Heart left ventricle (tissue), 16 donors: ENCODE data around the gene MEF2A. TPM values are rescaled to one million over a fixed set of nuclear protein-coding genes. Genes with fewer than 3 reads are reported as not detected.
A peak's percentile ranks its signal among the peaks of the same experiment; 100 is the strongest.

Experiments used
- ATAC-seq, 4 donors: fragments of 200-7000 bp; cut with Tn5 transposase; one replicate each; pipeline ENCODE4 v1.9.1; 2020 to 2022; ENCODE audit warnings: moderate library complexity in 4 of 4, mild to moderate bottlenecking in 3 of 4, moderate number of reproducible peaks in 1 of 4
- DNase-seq, 5 donors: peaks; one replicate each; pipeline ENCODE4 v3.0.0-alpha.2; 2020
- H3K27ac ChIP-seq, 12 donors: fragments of 200-600 bp; sonication (generic) in 4 of 12; one replicate each; pipeline versions ENCODE4 v1.5.0 to v1.8.0; 2016 to 2022; ENCODE audit warnings: mild to moderate bottlenecking in 2 of 12
- H3K27me3 ChIP-seq, 9 donors: fragments of 200-600 bp; sonication (generic) in 2 of 9; one replicate each; pipeline versions ENCODE4 v1.5.1 to v1.8.0; 2016 to 2022; ENCODE audit warnings: mild to moderate bottlenecking in 3 of 9
- H3K36me3 ChIP-seq, 9 donors: fragments of 200-600 bp; sonication (generic) in 2 of 9; one replicate each; pipeline versions ENCODE4 v1.5.0 to v1.8.0; 2018 to 2022; ENCODE audit warnings: mild to moderate bottlenecking in 2 of 9
- H3K4me1 ChIP-seq, 12 donors: fragments of 200-600 bp; sonication (generic) in 4 of 12; one replicate each; pipeline versions ENCODE4 v1.5.0 to v1.8.0; 2016 to 2022; ENCODE audit warnings: mild to moderate bottlenecking in 3 of 12
- H3K4me3 ChIP-seq, 12 donors: fragments of 200-600 bp; sonication (generic) in 4 of 12; one replicate each; pipeline versions ENCODE4 v1.5.0 to v1.8.0; 2017 to 2022; ENCODE audit warnings: mild to moderate bottlenecking in 9 of 12, moderate library complexity in 4 of 12
- H3K9me3 ChIP-seq, 12 donors: fragments of 200-600 bp; sonication (generic) in 4 of 12; one replicate each; pipeline versions ENCODE4 v1.5.0 to v1.8.0; 2016 to 2022; ENCODE audit warnings: mild to moderate bottlenecking in 1 of 12
- POLR2A ChIP-seq, 2 donors: fragments of 450-650 bp; IDR thresholded peaks; one replicate each; pipeline ENCODE4 v1.6.1; 2017; ENCODE audit warnings: antibody characterized with exemption in 2 of 2, mild to moderate bottlenecking in 2 of 2, moderate library complexity in 2 of 2
- WGBS, 4 donors: extraction: QIAGEN DNeasy Blood & Tissue Kit in 2 of 4; methylation state at CpG; one replicate each; pipeline versions ENCODE4 v1.1.5 to v1.1.7; 2013 to 2018; 5-methylcytosine and 5-hydroxymethylcytosine counted together
- intact Hi-C, 10 donors: fragments of 100-400 bp; cut with DNase I; formaldehyde crosslinking; loops; one replicate each; pipeline versions ENCODE4 v1.11.1 to v1.14.2; 2022
- polyA plus RNA-seq, 2 donors: library from polyadenylated mRNA; stranded (reverse); fragments of 200-250 nt; gene quantifications; one replicate each; pipeline ENCODE4 v1.2.3, GENCODE V29; 2013
- total RNA-seq, 9 donors: library from RNA; depleted of rRNA in 2 of 9; stranded (reverse); fragments of >200 nt in 2 of 9; fragmentation: NEBNext Ultra II Directional in 3 of 9; extraction: Animal tissue kit (Norgen Biotek cat#: 25700) in 3 of 9; gene quantifications; one replicate each; pipeline versions ENCODE4 v1.1.0 to v1.2.4, GENCODE V29; 2016 to 2023
- TF ChIP-seq, protein P1 (sequence below), 12 donors: fragments of 200-600 bp; sonication (generic) in 4 of 12; IDR thresholded peaks; one replicate each; pipeline versions ENCODE4 v1.5.0 to v1.8.0; 2018 to 2022; ENCODE audit warnings: antibody characterized with exemption in 12 of 12, mild to moderate bottlenecking in 5 of 12
- donor health status: ischemic (EF 13 %, LVEDD 7.1; RV severe dilation, severe dysfunction).
- donor health status: healthy with polysubstance abuse.
- donor health status: DM: no; HTN: yes; CAD: no.
- donor health status: DM: no; HTN: no; CAD: no.
- donor health status: ischemic (EF 25% LVEDD 6.9; RV normal size, moderate dysfunction).
- donor health status: ischemic (EF 25% LVEDD 5.7; RV mildly dilated, moderate dysfunction).
- donor health status: healthy.
- donor health status: DM: yes; HTN: yes; CAD: no.
- donor health status: ischemic (EF 35%, LVEDD 5.7; RV mildly dilated, moderate dysfunction).
- donor health status: nonischemic (EF 11% LVEDD 7.7; RV severe dilation, severe dysfunction).
- donor health status: DM: yes; HTN: yes; CAD: no.
- donor health status: PGD.
- donor health status: ischemic (EF 29% LVEDD 5.4; RV normal size, mild dysfunction).
- donor health status: nonischemic (EF 23%, LVEDD 6.1; RV moderate dilation, normal function).

MEF2A gene
- total and polyA plus RNA-seq, 11 donors: 53.4 to 192 (median 153) TPM

DNA sequence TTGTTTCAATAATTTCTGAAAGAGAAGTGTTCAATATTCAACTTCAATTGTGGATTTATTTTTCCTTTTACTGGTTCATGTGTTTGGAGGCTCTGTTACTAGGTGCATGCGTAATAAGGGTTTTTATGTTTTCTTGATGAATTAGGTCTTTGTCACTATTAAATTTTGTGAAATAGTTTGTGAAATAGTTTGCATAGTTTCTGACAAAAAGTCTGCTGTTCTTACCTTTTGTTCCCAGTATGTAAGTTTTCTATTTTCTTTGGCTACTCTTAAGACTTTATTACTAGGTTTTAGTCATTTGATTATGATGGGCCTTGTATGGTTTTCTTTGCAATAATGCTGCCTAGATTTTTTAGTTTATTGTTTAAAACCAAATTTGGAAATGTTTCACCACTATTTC lies 38.0 kb downstream of the MEF2A start:
- 90 to 100% (median 96%) methylated on average over 1 of the region's 1 CpG for WGBS, 4 donors

DNA sequence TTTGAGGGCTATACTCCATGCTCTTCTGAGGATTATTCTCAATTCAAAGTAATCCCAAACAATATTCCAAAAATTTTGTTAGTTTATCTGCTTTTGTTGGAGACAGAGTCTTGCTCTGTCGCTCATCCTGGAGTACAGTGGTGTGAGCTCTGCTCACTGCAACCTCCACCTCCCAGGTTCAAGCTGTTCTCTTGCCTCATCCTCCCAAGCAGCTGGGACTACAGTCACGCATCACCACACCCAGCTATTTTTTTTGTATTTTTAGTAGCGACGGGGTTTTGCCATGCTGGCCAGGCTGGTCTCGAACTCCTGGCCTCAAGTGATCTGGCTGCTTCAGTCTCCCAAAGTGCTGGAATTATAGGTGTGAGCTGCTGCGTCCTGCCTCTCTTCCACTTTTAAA lies 39.1 kb downstream of the MEF2A start:
- no peaks in the 10 kb centered on the region for H3K27me3 ChIP-seq
- no peak overlapping the region for H3K27ac ChIP-seq
- DNase-seq (no peak), ATAC-seq (no peak)
- peaks cover 0 to 22% (median 9%) of the 10 kb centered on the region in 9 donors for H3K36me3 ChIP-seq
- TF ChIP-seq POLR2A (IDR thresholded peaks at IDR 0.05): no peak
- TF ChIP-seq, protein P1, sequence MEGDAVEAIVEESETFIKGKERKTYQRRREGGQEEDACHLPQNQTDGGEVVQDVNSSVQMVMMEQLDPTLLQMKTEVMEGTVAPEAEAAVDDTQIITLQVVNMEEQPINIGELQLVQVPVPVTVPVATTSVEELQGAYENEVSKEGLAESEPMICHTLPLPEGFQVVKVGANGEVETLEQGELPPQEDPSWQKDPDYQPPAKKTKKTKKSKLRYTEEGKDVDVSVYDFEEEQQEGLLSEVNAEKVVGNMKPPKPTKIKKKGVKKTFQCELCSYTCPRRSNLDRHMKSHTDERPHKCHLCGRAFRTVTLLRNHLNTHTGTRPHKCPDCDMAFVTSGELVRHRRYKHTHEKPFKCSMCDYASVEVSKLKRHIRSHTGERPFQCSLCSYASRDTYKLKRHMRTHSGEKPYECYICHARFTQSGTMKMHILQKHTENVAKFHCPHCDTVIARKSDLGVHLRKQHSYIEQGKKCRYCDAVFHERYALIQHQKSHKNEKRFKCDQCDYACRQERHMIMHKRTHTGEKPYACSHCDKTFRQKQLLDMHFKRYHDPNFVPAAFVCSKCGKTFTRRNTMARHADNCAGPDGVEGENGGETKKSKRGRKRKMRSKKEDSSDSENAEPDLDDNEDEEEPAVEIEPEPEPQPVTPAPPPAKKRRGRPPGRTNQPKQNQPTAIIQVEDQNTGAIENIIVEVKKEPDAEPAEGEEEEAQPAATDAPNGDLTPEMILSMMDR (IDR thresholded peaks at IDR 0.05): no peak
- intact Hi-C loops: no loop called here
- no peak overlapping the region for H3K4me3 ChIP-seq
- H3K9me3 ChIP-seq: peaks cover 0 to 11% (median 0%) of the 10 kb centered on the region in 12 donors
- WGBS, 4 donors: 51 to 65% (median 59%) methylated on average over 6 of the region's 6 CpGs
- H3K4me1 ChIP-seq: peaks cover 0 to 77% (median 38%) of the 10 kb centered on the region in 12 donors

More for the DNA sequence above, 38.0 kb downstream of the MEF2A start:
- Histone ChIP-seq H3K36me3 (peaks cover 0 to 32% (median 13%) of the 10 kb centered on the region in 9 donors), H3K27me3 (no peaks in the 10 kb centered on the region), H3K4me3 (no peak overlapping the region), H3K9me3 (peaks cover 0 to 11% (median 0%) of the 10 kb centered on the region in 12 donors), H3K4me1 (peaks cover 0 to 72% (median 35%) of the 10 kb centered on the region in 12 donors), H3K27ac (no peak overlapping the region)
- no peak for ATAC-seq
- no peak for DNase-seq
- intact Hi-C loops: no loop called here
- TF ChIP-seq, protein P1 (IDR thresholded peaks at IDR 0.05): no peak

DNA sequence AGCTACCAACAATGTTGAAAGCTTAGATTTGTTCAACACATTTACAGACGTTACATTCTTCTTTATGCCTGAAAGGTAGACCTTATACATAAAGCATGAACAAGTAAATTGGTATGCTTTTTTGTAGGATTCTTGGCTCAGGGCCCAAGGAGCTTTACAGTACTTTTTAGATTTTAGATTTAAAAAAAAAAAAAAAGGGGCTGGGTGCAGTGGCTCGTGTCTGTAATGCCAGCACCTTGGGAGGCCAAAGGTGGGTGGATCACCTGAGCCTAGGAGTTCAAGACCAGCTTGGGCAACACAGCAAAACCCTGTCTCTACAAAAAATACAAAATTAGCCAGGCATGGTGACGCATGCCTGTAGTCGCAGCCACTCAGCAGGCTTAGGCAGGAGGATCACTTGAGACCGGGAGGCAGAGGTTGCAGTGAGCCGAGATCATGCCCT lies 39.7 kb downstream of the MEF2A start:
- Histone ChIP-seq H3K27ac (peak overlapping the region in 4 of 12 donors; percentile 4 to 29 (median 6)), H3K4me3 (no peak overlapping the region), H3K27me3 (no peaks in the 10 kb centered on the region), H3K9me3 (peaks cover 0 to 4% (median 0%) of the 10 kb centered on the region in 12 donors), H3K4me1 (peaks cover 0 to 78% (median 38%) of the 10 kb centered on the region in 12 donors), H3K36me3 (peaks cover 0 to 16% (median 2%) of the 10 kb centered on the region in 9 donors)
- no peak for TF ChIP-seq POLR2A (IDR thresholded peaks at IDR 0.05)
- TF ChIP-seq, protein P1 (IDR thresholded peaks at IDR 0.05): no peak
- intact Hi-C loops: no loop called here
- peak in 3 of 4 donors; percentile 53 to 66 (median 56) for ATAC-seq
- DNase-seq: no peak
- 30 to 58% (median 53%) methylated on average over 6 of the region's 6 CpGs for WGBS, 4 donors

DNA sequence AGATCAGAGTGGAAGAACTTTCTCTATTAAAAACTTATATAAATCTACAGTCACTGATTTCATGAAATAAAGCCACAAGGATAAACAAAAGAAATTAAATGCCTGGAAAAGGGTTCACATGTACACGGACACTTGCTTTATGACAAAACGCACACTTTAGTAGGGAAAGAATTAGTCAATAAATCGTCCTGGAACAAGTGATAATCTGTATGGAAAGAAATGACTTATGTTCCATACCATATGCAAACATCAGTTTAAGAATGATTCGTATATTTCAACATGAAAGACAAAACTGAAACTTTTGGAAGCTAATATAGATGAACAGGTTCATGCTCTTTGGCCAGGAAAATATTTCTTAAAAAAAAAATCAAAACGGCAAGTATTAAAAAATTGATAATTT lies 40.2 kb downstream of the MEF2A start:
- Histone ChIP-seq H3K36me3 (peaks cover 0 to 12% (median 0%) of the 10 kb centered on the region in 9 donors), H3K4me1 (peaks cover 0 to 83% (median 38%) of the 10 kb centered on the region in 12 donors), H3K27me3 (no peaks in the 10 kb centered on the region), H3K4me3 (no peak overlapping the region), H3K27ac (peak overlapping the region in 3 of 12 donors; percentile 4 to 29 (median 6)), H3K9me3 (no peaks in the 10 kb centered on the region)
- no peak for ATAC-seq
- intact Hi-C loops: no loop called here
- DNase-seq: no peak
- 64 to 78% (median 68%) methylated on average over 5 of the region's 5 CpGs for WGBS, 4 donors
- no peak for TF ChIP-seq POLR2A (IDR thresholded peaks at IDR 0.05)
- TF ChIP-seq, protein P1 (IDR thresholded peaks at IDR 0.05): no peak
